Adrenal gland (tissue), 12 donors: ENCODE measurements around the gene NRXN2. TPM values are rescaled to one million over a fixed set of nuclear protein-coding genes. Genes with fewer than 3 reads are reported as not detected.
A peak's percentile ranks its signal among the peaks of the same experiment; 100 is the strongest.

ENCODE experiments used
- DNase-seq, 7 donors: peaks; one replicate each; pipeline ENCODE4 v3.0.0-alpha.2; 2019 to 2020
- H3K27ac ChIP-seq, 5 donors: fragments of 200-600 bp; sonication (generic) in 4 of 5; 1 replicate in 3 of 5; 2 replicates in 2 of 5; pipeline versions ENCODE4 v1.5.1 to v1.8.0; 2016 to 2020; ENCODE audit warnings: mild to moderate bottlenecking in 1 of 5
- H3K27me3 ChIP-seq: fragments of 200-600 bp; 2 replicates; pipeline ENCODE4 v1.8.0; 2021
- H3K36me3 ChIP-seq, 2 donors: fragments of 200-600 bp; replicated peaks in 1 of 2; 1 replicate in 1 of 2; 2 replicates in 1 of 2; pipeline versions ENCODE4 v1.5.1 to v1.8.0; 2018 to 2022
- H3K4me1 ChIP-seq, 2 donors: fragments of 200-600 bp; replicated peaks in 1 of 2; 1 replicate in 1 of 2; 2 replicates in 1 of 2; pipeline versions ENCODE4 v1.5.1 to v1.8.0; 2018 to 2021
- H3K4me3 ChIP-seq, 4 donors: fragments of 200-600 bp; sonication (generic) in 3 of 4; one replicate each; pipeline ENCODE4 v1.5.1; 2016 to 2018
- H3K9me3 ChIP-seq, 3 donors: fragments of 200-600 bp; sonication (generic) in 1 of 3; replicated peaks in 1 of 3; 1 replicate in 2 of 3; 2 replicates in 1 of 3; pipeline versions ENCODE4 v1.5.1 to v1.8.0; 2016 to 2021
- POLR2A ChIP-seq, 2 donors: fragments of 450-650 bp; IDR thresholded peaks; one replicate each; pipeline ENCODE4 v1.6.1; 2017; ENCODE audit warnings: antibody characterized with exemption in 2 of 2, mild to moderate bottlenecking in 2 of 2, moderate library complexity in 1 of 2
- WGBS, 4 donors: extraction: QIAGEN DNeasy Blood & Tissue Kit in 2 of 4; methylation state at CpG; one replicate each; pipeline versions ENCODE4 v1.1.5 to v1.1.7; 2013 to 2017; 5-methylcytosine and 5-hydroxymethylcytosine counted together
- intact Hi-C, 2 donors: fragments of 100-400 bp; cut with DNase I; formaldehyde crosslinking; loops; one replicate each; pipeline versions ENCODE4 v1.14.1 to v1.15.0; 2022 to 2023
- polyA plus RNA-seq, 3 donors: library from polyadenylated mRNA; stranded (reverse); fragments of 200-250 nt in 2 of 3; fragments of 350-450 nt in 1 of 3; fragmentation: Illumina TruSeq in 1 of 3; extraction: RNeasy Lipid Tissue Mini Kit (QIAGEN cat#74804) in 1 of 3; gene quantifications; one replicate each; pipeline ENCODE4 v1.2.3, GENCODE V29; 2013 to 2014
- total RNA-seq, 9 donors: library from RNA; depleted of rRNA in 4 of 9; stranded (reverse); fragments of >200 nt in 4 of 9; fragments of 120-200 nt in 1 of 9; fragmentation: NEBNext Ultra II Directional in 1 of 9; extraction: Animal tissue kit (Norgen Biotek cat#: 25700) in 1 of 9; gene quantifications; one replicate each; pipeline versions ENCODE4 v1.1.0 to v1.2.4, GENCODE V29; 2013 to 2023
- TF ChIP-seq, protein P1 (sequence below), 6 experiments: fragments of 450-650 bp in 4 of 6; fragments of 200-600 bp in 2 of 6; sonication (generic) in 1 of 6; IDR thresholded peaks; 1 replicate in 5 of 6; 2 replicates in 1 of 6; pipeline versions ENCODE4 v1.5.1 to v1.8.0; 2016 to 2021; ENCODE audit warnings: antibody characterized with exemption in 6 of 6, mild to moderate bottlenecking in 2 of 6, moderate library complexity in 1 of 6
- donor health status: healthy with polysubstance abuse.
- donor health status: Bipolar disorder and iron deficiency.
- donor health status: DM: yes; HTN: yes; CAD: no.
- donor health status: DM: no; HTN: no; CAD: no.
- donor health status: DM: no; HTN: no; CAD: no.
- donor health status: DM: yes; HTN: yes; CAD: no.

NRXN2 gene
- total and polyA plus RNA-seq, 12 donors = 1.7 to 17.1 (median 4.9) TPM

GRCh38 chr11:64632654-64633053 is 90.3 kb downstream of the NRXN2 start:
- no peaks in the 10 kb centered on the region for H3K4me1 ChIP-seq
- intact Hi-C loops = no loop called here
- no peak overlapping the region for H3K27ac ChIP-seq
- H3K36me3 ChIP-seq = no peaks in the 10 kb centered on the region
- DNase-seq = no peak
- H3K27me3 ChIP-seq = no peaks in the 10 kb centered on the region
- no peaks in the 10 kb centered on the region for H3K9me3 ChIP-seq
- no peak overlapping the region for H3K4me3 ChIP-seq
- 90 to 94% (median 92%) methylated on average over 9 to 10 of the region's 10 CpGs for WGBS, 4 donors
- no peak for TF ChIP-seq POLR2A (IDR thresholded peaks at IDR 0.05)
- TF ChIP-seq, protein P1, sequence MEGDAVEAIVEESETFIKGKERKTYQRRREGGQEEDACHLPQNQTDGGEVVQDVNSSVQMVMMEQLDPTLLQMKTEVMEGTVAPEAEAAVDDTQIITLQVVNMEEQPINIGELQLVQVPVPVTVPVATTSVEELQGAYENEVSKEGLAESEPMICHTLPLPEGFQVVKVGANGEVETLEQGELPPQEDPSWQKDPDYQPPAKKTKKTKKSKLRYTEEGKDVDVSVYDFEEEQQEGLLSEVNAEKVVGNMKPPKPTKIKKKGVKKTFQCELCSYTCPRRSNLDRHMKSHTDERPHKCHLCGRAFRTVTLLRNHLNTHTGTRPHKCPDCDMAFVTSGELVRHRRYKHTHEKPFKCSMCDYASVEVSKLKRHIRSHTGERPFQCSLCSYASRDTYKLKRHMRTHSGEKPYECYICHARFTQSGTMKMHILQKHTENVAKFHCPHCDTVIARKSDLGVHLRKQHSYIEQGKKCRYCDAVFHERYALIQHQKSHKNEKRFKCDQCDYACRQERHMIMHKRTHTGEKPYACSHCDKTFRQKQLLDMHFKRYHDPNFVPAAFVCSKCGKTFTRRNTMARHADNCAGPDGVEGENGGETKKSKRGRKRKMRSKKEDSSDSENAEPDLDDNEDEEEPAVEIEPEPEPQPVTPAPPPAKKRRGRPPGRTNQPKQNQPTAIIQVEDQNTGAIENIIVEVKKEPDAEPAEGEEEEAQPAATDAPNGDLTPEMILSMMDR (IDR thresholded peaks at IDR 0.05) = no peak

DNA sequence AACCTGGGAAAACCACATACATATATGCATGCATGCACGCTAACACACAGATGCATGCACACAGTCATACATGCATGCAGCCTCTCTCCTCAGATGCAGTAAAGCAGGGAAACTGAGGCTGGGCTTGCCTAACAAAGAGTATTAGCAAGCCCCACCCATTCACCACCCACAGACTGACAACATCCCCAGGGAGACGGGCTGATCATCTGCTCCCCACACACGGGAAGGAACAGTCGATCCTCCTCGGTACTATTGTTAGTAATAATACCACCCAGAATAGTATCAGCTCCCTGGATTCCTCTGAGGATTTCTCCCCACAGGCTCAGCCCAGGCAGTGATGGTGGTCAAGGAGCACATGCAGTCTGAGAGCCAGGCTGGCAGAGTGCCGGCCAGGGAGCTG is 90.8 kb downstream of the NRXN2 start:
- WGBS, 4 donors = 80 to 100% (median 86%) methylated on average over 1 to 6 of the region's 6 CpGs
- intact Hi-C loops = no loop called here

DNA sequence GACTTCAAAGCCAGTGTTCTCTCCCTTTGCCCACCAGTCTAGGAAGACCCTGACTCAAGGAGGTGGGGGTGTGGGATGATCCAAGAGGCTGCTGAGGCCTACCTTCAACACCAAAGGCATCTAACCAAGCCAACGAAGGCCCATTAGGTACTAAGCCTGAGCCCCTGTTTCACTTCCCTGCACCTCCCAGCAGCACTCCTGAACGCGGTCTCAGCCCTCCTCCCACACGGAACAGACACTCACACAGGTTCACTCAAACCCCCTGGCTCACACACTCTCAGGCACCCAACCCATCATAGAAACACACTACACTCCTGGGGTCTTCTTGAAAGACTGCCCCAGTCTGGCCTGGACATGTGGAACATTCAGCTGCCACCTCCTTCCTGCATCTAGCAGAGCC is 91.3 kb downstream of the NRXN2 start:
- 85 to 94% (median 89%) methylated on average over 3 to 4 of the region's 4 CpGs for WGBS, 4 donors
- intact Hi-C loops = no loop called here
- TF ChIP-seq, protein P1 (IDR thresholded peaks at IDR 0.05) = no peak
- no peak for TF ChIP-seq POLR2A (IDR thresholded peaks at IDR 0.05)
- no peak overlapping the region for H3K4me3 ChIP-seq
- H3K36me3 ChIP-seq = no peaks in the 10 kb centered on the region
- no peak overlapping the region for H3K27ac ChIP-seq
- no peaks in the 10 kb centered on the region for H3K27me3 ChIP-seq
- H3K9me3 ChIP-seq = no peaks in the 10 kb centered on the region
- no peak for DNase-seq
- H3K4me1 ChIP-seq = no peaks in the 10 kb centered on the region

More for the DNA sequence above, 90.8 kb downstream of the NRXN2 start:
- Histone ChIP-seq H3K27ac (no peak overlapping the region), H3K4me3 (no peak overlapping the region), H3K36me3 (no peaks in the 10 kb centered on the region), H3K4me1 (no peaks in the 10 kb centered on the region), H3K9me3 (no peaks in the 10 kb centered on the region), H3K27me3 (no peaks in the 10 kb centered on the region)
- TF ChIP-seq, protein P1 (IDR thresholded peaks at IDR 0.05) = no peak
- no peak for TF ChIP-seq POLR2A (IDR thresholded peaks at IDR 0.05)
- DNase-seq = no peak

GRCh38 chr11:64629796-64630562 is 93.0 kb downstream of the NRXN2 start:
- Histone ChIP-seq H3K27ac (no peak overlapping the region), H3K36me3 (no peaks in the 10 kb centered on the region), H3K4me1 (no peaks in the 10 kb centered on the region), H3K27me3 (no peaks in the 10 kb centered on the region), H3K4me3 (no peak overlapping the region), H3K9me3 (no peaks in the 10 kb centered on the region)
- WGBS, 4 donors = 40 to 57% (median 44%) methylated on average over 34 to 56 of the region's 56 CpGs
- DNase-seq = peak in 6 of 7 donors; percentile 44 to 64 (median 62)
- TF ChIP-seq POLR2A (IDR thresholded peaks at IDR 0.05) = no peak
- TF ChIP-seq, protein P1 (IDR thresholded peaks at IDR 0.05) = no peak
- intact Hi-C loops = no loop called here
